Body of pancreas (tissue), 4 donors: ENCODE measurements around the gene EDIL3.

Experiments
- POLR2A ChIP-seq, 3 donors: fragments of 450-650 bp; IDR thresholded peaks; one replicate each; pipeline ENCODE4 v1.6.1; 2016; ENCODE audit warnings: antibody characterized with exemption in 3 of 3, mild to moderate bottlenecking in 2 of 3
- TF ChIP-seq, protein P1 (sequence below), 7 experiments: fragments of 450-650 bp in 4 of 7; fragments of 200-600 bp in 3 of 7; sonication (generic) in 3 of 7; IDR thresholded peaks; one replicate each; pipeline ENCODE4 v1.5.1; 2016 to 2019; ENCODE audit warnings: antibody characterized with exemption in 7 of 7

DNA sequence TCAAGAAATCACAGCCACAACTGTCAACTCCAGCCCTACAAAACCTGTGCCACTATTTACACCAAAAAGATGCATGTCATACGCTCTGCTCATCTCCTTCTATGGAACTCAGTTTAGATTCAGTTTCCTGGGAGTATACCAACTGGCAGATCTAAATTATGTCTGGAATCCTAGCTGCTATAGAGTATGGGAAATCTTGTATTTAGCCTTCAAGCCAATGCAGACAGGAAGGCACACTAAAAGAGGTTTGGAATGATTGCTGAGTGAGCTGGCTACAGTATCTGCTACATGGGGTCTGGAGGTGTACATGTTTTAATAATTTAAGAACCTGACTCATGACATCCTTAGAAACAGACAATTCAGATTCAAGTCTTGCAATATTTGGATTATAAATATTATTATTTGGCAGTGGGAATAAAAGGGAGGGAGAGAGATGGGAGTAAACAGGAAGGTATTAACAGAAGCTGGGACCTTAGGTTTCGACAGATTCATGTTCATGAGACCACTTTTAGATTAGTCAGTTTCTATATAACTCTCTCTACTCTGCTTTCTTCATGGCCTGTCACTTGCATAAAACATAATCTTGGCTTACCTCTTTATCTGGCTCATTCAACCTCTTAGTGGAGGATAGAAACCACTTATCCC, 485.2 kb downstream of the EDIL3 start:
- TF ChIP-seq, protein P1, sequence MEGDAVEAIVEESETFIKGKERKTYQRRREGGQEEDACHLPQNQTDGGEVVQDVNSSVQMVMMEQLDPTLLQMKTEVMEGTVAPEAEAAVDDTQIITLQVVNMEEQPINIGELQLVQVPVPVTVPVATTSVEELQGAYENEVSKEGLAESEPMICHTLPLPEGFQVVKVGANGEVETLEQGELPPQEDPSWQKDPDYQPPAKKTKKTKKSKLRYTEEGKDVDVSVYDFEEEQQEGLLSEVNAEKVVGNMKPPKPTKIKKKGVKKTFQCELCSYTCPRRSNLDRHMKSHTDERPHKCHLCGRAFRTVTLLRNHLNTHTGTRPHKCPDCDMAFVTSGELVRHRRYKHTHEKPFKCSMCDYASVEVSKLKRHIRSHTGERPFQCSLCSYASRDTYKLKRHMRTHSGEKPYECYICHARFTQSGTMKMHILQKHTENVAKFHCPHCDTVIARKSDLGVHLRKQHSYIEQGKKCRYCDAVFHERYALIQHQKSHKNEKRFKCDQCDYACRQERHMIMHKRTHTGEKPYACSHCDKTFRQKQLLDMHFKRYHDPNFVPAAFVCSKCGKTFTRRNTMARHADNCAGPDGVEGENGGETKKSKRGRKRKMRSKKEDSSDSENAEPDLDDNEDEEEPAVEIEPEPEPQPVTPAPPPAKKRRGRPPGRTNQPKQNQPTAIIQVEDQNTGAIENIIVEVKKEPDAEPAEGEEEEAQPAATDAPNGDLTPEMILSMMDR (IDR thresholded peaks at IDR 0.05) = no peak
- TF ChIP-seq POLR2A (IDR thresholded peaks at IDR 0.05) = no peak
